HG03460 (cell line): Measurements from ENCODE around the gene ZBTB20.
"Not testable (repeated sequence)": the region's sequence is repeated elsewhere in the genome, so short reads cannot be mapped to it uniquely, and the experiment has no call there.

ENCODE experiments used
- ATAC-seq: cut with Tn5 transposase; IDR thresholded peaks from one replicate; pipeline ENCODE4 v1.9.1; 2021; ENCODE audit not compliant: unreplicated experiment

ZBTB20 gene

GRCh38 chr3:114839476-114839875 is 307.6 kb downstream of the ZBTB20 start:
- ATAC-seq, result no peak

- no peak for ATAC-seq
These were observed 309.1 kb downstream of the ZBTB20 start for GRCh38 chr3:114838025-114838424.

- no peak for ATAC-seq
These were observed 312.7 kb downstream of the ZBTB20 start for GRCh38 chr3:114834175-114834940.

- no peak for ATAC-seq
These were observed 315.2 kb downstream of the ZBTB20 start for GRCh38 chr3:114831861-114832260.

GRCh38 chr3:114830652-114831051 is 316.4 kb downstream of the ZBTB20 start:
- no peak for ATAC-seq

GRCh38 chr3:114829783-114830182 is 317.3 kb downstream of the ZBTB20 start:
- ATAC-seq, result no peak

GRCh38 chr3:114827495-114827894 is 319.6 kb downstream of the ZBTB20 start:
- ATAC-seq, result no peak

- no peak for ATAC-seq
These were observed 323.1 kb downstream of the ZBTB20 start for GRCh38 chr3:114824014-114824413.

DNA sequence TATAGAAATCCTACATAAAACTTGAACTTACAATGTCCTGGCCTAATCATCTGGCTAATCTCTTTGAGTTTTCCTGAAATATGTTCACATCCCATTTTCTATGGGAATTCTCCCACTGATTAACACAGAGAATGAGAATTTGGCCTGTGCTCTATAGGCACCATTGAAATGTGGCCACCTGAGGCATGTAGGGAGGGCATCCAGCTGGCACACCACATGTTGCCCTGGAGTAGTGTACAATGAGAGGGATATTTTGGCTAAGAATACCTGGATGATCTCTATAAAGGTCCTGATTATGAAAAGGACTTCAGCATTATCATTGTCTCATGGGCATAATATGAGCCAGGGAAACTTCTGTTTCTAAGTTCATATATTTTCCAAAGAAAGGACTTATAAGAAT is 324.0 kb downstream of the ZBTB20 start:
- ATAC-seq, result no peak

DNA sequence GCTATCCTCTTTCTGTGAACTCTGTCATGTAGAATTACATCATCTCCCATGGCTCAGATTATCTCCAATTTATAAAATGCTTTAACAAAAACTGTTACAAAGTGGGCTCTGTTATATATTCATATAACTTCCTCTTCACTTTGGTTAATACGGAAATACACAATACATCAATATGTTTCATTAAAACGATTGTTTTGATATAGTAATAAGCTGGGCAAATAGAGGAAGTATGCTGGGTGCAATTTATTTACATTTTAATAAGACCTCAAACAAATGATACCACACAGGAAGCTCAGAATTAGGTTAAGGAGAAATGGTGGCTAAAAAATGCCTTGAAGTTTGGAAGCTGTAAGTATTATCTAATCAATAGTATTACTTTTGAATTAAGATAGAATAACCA is 331.0 kb downstream of the ZBTB20 start:
- ATAC-seq, result no peak

DNA sequence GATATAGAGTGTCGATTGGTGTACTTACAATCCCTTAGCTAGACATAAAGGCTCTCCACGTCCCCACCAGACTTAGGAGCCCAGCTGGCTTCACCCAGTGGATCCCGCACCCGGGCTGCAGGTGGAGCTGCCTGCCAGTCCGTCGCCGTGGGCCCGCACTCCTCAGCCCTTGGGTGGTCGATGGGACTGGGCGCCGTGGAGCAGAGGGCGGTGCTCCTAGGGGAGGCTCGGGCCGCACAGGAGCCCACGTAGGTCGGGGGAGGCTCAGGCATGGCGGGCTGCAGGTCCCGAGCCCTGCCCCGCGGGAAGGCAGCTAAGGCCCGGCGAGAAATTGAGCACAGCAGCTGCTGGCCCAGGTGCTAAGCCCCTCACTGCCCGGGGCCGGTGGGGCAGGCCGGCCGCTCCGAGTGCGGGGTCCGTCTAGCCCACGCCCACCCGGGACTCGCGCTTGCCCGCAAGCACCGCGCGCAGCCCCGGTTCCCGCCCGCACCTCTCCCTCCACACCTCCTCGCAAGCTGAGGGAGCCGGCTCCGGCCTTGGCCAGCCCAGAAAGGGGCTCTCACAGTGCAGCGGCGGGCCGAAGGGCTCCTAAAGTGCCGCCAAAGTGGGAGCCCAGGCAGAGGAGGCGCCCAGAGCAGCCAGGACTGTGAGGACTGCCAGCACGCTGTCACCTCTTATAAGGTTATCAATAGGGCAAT is 334.4 kb downstream of the ZBTB20 start:
- ATAC-seq, result not testable (repeated sequence)

DNA sequence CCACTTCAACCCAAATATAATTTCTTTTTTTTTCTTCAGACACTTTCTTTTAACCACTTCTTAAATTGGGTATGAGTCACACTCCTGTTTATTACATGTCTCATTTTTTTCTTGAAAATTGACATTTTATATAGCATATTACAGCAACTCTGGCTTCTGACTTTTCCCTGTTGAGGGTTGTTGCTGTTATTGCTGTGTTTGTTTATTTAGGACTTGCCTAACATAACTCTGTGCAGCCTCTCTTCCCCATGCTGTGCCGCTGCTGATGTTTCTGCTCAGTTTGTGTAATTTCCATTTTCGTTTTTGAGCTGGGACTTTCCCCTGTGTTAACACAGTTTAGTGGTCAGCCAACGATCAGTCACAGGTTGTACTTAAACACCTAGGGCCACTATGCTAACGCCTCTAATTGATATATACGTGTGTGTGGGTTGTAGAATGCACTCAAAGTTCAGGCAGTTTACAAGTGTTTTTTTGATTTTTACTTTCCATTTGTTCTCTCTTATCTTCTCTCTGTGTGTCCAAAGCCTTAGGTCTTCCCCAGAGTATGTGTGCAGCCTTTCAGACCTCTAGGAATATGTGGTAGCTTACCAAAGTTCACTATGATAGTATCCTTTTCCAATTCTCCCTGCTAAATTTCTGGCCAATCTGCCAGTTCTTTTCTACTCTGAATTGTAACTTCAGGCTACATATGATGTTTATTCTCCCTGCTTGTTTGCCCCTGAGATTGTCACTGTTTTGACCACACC is 337.2 kb downstream of the ZBTB20 start:
- peak; percentile 100 for ATAC-seq

DNA sequence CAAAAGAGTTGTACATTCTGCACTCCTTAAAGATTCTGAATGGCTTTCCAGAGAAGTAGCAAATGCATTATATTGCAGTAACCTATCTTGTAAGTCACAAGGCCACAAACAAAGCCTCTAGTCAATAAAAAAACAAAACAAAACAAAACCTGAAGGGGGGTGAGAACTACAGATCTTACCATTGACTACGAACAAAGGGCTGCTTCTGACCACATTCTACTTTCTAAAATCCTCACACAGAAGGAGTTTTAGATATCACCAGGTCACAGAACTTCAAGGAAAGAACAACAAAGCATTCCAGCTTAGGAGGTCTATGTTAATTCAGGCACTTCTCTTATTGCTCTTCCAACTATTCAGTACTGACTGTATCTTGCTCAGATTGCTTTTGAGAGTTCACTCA is 343.0 kb downstream of the ZBTB20 start:
- no peak for ATAC-seq

GRCh38 chr3:114803042-114803695 is 343.9 kb downstream of the ZBTB20 start:
- no peak for ATAC-seq

GRCh38 chr3:114800272-114801031 is 346.6 kb downstream of the ZBTB20 start:
- ATAC-seq, result no peak

- no peak for ATAC-seq
These were observed 347.3 kb downstream of the ZBTB20 start for GRCh38 chr3:114799816-114800215.

- no peak for ATAC-seq
These were observed 350.3 kb downstream of the ZBTB20 start for GRCh38 chr3:114796796-114797195.

- ATAC-seq, result no peak
These were observed 352.0 kb downstream of the ZBTB20 start for GRCh38 chr3:114794894-114795630.

DNA sequence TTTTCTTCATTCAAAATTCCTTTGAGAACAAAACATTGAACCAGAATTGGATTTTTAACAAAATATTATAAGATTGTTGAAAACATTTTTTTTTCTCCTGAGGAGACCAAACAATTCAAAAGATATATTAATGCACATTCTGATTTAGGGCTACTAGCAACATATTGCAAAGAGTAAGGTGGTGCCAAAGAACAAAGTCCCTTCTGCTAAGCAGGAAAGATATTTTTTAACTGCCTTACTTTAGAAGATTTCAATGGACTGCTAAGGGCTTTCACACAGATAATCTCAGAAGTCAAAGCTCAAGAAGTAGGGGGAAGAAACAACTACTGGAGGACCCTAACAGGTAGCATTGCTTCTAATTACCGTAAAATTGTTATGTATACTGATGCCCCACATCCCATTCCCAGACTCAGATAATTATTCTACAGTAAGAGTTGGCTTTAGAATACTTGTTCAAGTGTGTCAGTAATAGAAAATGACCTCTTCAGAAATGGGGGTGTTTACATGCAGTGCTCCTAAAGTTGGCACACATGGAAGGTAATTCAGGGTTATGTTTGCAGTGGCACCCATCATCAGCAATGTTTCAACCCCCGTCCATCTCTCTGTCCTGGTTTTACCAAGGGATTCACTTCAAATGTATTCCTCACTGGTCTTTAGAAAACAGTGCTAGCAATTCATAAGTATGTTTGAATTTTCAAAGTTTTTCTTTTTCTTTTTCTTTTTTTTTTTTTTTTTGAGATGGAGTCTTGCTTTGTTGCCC is 354.7 kb downstream of the ZBTB20 start:
- no peak for ATAC-seq
